ENCODE data around the gene FBXO9.

FBXO9 gene

GRCh38 chr6:53142810-53143209 lies 77.6 kb downstream of the FBXO9 start:
- no peak for DNase-seq

- DNase-seq, result no peak
These were observed 78.5 kb downstream of the FBXO9 start for GRCh38 chr6:53143710-53144109.

DNA sequence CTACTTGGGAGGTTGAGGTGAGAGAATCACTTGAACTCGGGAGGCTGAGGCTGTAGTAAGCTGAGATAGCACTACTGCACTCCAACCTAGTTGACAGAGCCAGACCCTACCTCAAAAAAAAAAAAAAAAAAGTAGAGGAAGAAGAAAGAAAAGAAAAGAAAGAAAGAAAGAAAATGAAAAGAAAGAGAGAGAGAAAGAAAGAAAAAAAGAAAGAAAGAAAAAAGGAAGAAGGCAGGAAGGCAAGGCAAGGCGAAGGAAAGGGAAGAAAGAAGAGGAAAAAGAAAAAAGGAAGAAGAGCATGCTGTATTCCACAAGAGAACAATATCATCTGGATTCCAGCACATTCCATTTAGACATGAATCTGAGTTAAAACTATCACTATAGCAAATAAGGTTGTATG lies 79.6 kb downstream of the FBXO9 start:
- no peak for DNase-seq

GRCh38 chr6:53148684-53149083 lies 83.5 kb downstream of the FBXO9 start, which contains the start of gene GCM1:
Gene GCM1, minus strand, starts transcription at chr6:53148841. Its CDS starts 3,209 bp downstream, at chr6:53145632.
- no peak for DNase-seq

All from SIG-M5 (cell line).